Measurements from ENCODE around the gene PLCXD3. TPM values are rescaled to one million over a fixed set of nuclear protein-coding genes. Genes with fewer than 3 reads are reported as not detected.

PLCXD3 gene
- total and polyA plus RNA-seq, 2 donors from 2014 or later: 5.1 to 11.7 TPM

- intact Hi-C loops (cut with DNase I): no loop called here
These were observed 229.1 kb downstream of the PLCXD3 start for GRCh38 chr5:41281215-41281810.

GRCh38 chr5:41279040-41279439 is 231.4 kb downstream of the PLCXD3 start:
- Histone ChIP-seq H3K27ac (ENCODE audit: low read depth in 2 of 2, low read length in 2 of 2) (no peak overlapping the region), H3K4me1 (ENCODE audit: control insufficient read depth in 2 of 3, insufficient read depth in 2 of 3, low read depth in 1 of 3, low read length in 3 of 3) (no peaks in the 10 kb centered on the region), H3K9me3 (ENCODE audit: control insufficient read depth in 2 of 3, insufficient read depth in 1 of 3, low read length in 3 of 3) (no peaks in the 10 kb centered on the region), H3K4me3 (ENCODE audit: low read length in 3 of 3) (no peak overlapping the region), H3K36me3 (ENCODE audit: control insufficient read depth in 2 of 3, insufficient read depth in 3 of 3, low read length in 3 of 3) (no peaks in the 10 kb centered on the region), H3K27me3 (ENCODE audit: control insufficient read depth, insufficient read depth, low read length) (no peaks in the 10 kb centered on the region), H3K9ac (ENCODE audit: low read length in 3 of 3) (no peak overlapping the region)
- FAIRE-seq: no peak
- intact Hi-C loops (cut with DNase I): no loop called here
- no peak for TF ChIP-seq CTCF (IDR thresholded peaks at IDR 0.05; ENCODE audit: borderline replicate concordance, extremely low read depth, insufficient read depth)
- no peak for DNase-seq

More at GRCh38 chr5:41281215-41281810, 229.1 kb downstream of the PLCXD3 start:
- TF ChIP-seq CTCF (IDR thresholded peaks at IDR 0.05; ENCODE audit: borderline replicate concordance, extremely low read depth, insufficient read depth): no peak
- FAIRE-seq: no peak
- Histone ChIP-seq H3K9ac (ENCODE audit: low read length in 3 of 3) (no peak overlapping the region), H3K27me3 (ENCODE audit: control insufficient read depth, insufficient read depth, low read length) (no peaks in the 10 kb centered on the region), H3K36me3 (ENCODE audit: control insufficient read depth in 2 of 3, insufficient read depth in 3 of 3, low read length in 3 of 3) (no peaks in the 10 kb centered on the region), H3K27ac (ENCODE audit: low read depth in 2 of 2, low read length in 2 of 2) (no peak overlapping the region), H3K9me3 (ENCODE audit: control insufficient read depth in 2 of 3, insufficient read depth in 1 of 3, low read length in 3 of 3) (no peaks in the 10 kb centered on the region), H3K4me3 (ENCODE audit: low read length in 3 of 3) (peak overlapping the region in 1 of 3 donors; percentile 30), H3K4me1 (ENCODE audit: control insufficient read depth in 2 of 3, insufficient read depth in 2 of 3, low read depth in 1 of 3, low read length in 3 of 3) (no peaks in the 10 kb centered on the region)
- peak in 2 of 5 donors; percentile 17 to 22 for DNase-seq

- Histone ChIP-seq H3K9me3 (ENCODE audit: control insufficient read depth in 2 of 3, insufficient read depth in 1 of 3, low read length in 3 of 3) (no peaks in the 10 kb centered on the region), H3K9ac (ENCODE audit: low read length in 3 of 3) (no peak overlapping the region), H3K27ac (ENCODE audit: low read depth in 2 of 2, low read length in 2 of 2) (no peak overlapping the region), H3K4me3 (ENCODE audit: low read length in 3 of 3) (no peak overlapping the region), H3K27me3 (ENCODE audit: control insufficient read depth, insufficient read depth, low read length) (no peaks in the 10 kb centered on the region), H3K36me3 (ENCODE audit: control insufficient read depth in 2 of 3, insufficient read depth in 3 of 3, low read length in 3 of 3) (no peaks in the 10 kb centered on the region), H3K4me1 (ENCODE audit: control insufficient read depth in 2 of 3, insufficient read depth in 2 of 3, low read depth in 1 of 3, low read length in 3 of 3) (no peaks in the 10 kb centered on the region)
- TF ChIP-seq CTCF (IDR thresholded peaks at IDR 0.05; ENCODE audit: borderline replicate concordance, extremely low read depth, insufficient read depth): no peak
- no peak for FAIRE-seq
- intact Hi-C loops (cut with DNase I): no loop called here
- DNase-seq: peak in 3 of 5 donors; percentile 12 to 70 (median 70)
These were observed 232.7 kb downstream of the PLCXD3 start for GRCh38 chr5:41277476-41278245.
